ENCODE data around the gene CD2. TPM values are rescaled to one million over a fixed set of nuclear protein-coding genes. Genes with fewer than 3 reads are reported as not detected.

Gene CD2
- total RNA-seq, 2 donors from 2014 or later, result 0.57 to 1.3 TPM

DNA sequence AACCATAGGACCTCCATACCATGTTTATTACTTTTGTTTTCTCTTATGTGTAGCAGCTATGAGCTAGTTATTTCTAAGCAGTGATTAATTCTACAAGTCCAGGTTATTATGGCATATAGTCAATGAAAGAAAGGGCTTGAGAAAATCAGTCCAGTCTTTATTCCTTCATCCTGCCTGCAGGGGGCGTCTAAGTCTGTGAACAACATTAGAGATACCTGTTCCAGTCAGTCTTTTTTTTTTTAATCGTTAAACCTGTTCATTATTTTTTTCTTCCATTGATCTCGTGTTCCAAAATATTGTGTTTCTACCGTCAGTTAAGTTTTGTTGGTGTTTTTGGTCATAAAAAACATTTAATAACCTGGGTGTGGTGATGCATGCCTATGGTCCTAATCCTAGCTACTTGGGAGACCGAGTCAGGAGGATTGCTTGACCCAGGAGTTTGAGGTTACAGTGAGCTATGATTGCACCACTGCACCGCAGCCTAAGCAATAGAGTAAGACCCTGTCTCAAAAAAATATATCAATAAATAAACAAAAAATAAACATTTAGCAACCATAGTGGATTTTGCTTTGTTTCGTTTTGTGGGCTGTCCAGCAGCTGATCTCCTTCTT is 29.4 kb upstream of the CD2 start:
- no peak for TF ChIP-seq POLR2AphosphoS5 (IDR thresholded peaks at IDR 0.05)
- TF ChIP-seq, protein P1, sequence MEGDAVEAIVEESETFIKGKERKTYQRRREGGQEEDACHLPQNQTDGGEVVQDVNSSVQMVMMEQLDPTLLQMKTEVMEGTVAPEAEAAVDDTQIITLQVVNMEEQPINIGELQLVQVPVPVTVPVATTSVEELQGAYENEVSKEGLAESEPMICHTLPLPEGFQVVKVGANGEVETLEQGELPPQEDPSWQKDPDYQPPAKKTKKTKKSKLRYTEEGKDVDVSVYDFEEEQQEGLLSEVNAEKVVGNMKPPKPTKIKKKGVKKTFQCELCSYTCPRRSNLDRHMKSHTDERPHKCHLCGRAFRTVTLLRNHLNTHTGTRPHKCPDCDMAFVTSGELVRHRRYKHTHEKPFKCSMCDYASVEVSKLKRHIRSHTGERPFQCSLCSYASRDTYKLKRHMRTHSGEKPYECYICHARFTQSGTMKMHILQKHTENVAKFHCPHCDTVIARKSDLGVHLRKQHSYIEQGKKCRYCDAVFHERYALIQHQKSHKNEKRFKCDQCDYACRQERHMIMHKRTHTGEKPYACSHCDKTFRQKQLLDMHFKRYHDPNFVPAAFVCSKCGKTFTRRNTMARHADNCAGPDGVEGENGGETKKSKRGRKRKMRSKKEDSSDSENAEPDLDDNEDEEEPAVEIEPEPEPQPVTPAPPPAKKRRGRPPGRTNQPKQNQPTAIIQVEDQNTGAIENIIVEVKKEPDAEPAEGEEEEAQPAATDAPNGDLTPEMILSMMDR (IDR thresholded peaks at IDR 0.05), result peak in 3 of 4 experiments; percentile 46 to 68 (median 54)
- TF ChIP-seq POLR2A (IDR thresholded peaks at IDR 0.05), result no peak
- Histone ChIP-seq H3K4me3 (no peak overlapping the region), H3K36me3 (no peaks in the 10 kb centered on the region), H3K27ac (no peak overlapping the region), H3K27me3 (replicated peaks; ENCODE audit: insufficient read depth) (no peaks in the 10 kb centered on the region), H3K9me3 (no peaks in the 10 kb centered on the region), H3K4me1 (replicated peaks) (no peaks in the 10 kb centered on the region)
- intact Hi-C loops (cut with DNase I), result loop anchor here (10.0 kb wide), 1 partner anchor 410 kb away; no protein-coding TSS in a partner anchor
- WGBS, result 56% methylated on average over 7 of the region's 7 CpGs
- DNase-seq (ENCODE audit: low spot score), result peak; percentile 51

DNA sequence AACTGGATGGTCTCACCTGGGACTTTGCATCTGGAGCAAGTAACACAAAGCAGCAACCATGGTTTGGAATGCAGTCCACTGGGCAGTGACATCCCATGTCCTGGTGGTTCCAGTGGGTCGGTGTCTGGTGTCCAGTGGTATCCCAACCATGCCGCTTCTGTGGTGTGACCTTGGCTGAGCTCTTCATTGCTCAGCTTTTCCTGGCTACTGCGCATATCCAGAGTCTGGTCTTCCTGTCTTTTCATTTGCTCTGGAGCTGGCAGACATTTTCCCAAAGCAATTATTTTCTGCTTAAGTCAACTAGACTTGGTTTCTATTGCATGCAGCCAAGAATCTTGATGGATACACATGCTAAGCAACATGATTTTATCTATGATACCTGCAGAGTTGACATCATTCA is 28.4 kb upstream of the CD2 start:
- WGBS, result 75% methylated on average over 3 of the region's 3 CpGs

DNA sequence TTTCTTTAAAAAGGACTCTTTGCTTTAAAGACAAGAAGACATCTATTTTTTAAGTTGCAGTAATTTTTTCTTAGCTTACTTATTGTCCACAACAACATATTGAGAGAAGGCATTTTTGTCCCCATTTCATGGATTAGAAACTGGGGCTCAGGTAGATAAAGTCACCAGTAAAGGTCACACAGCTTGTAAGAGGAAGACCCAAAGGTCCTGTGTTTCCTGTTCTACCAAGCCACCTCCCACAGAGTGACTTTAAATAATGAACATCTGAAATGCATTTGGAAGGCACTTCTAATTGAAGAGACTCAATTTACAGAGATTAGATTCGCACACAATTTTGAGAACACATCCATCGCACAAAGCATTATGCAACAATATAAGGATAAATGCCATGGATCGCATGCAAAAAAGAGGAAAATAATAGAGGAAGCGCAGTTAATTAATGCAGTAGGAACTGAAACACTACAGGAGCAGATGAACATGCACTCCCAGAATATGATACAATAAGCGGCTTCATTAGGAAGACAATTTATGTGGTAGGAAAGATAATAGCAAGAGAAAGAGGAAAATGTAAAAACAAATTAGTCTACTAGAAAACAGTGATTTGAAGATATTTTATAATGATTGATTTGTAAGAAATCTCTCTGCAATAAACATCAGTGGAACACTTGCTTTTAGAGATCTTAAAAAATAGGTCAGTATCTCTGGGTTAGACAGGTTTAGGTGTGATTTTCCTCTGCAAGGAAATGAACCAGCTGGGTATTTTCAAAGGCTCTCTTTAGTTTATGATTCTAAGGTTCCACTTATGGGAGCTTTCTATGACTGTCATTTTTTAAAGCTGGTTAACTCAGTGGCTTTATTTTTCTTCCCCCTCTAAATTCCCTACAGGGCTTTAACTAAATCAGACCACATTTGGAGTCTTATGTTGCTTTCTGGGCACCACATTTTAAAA is 27.1 kb upstream of the CD2 start:
- WGBS, result 72% methylated on average over 5 of the region's 5 CpGs
- Histone ChIP-seq H3K27ac (no peak overlapping the region), H3K4me1 (replicated peaks) (no peaks in the 10 kb centered on the region), H3K36me3 (no peaks in the 10 kb centered on the region), H3K27me3 (replicated peaks; ENCODE audit: insufficient read depth) (no peaks in the 10 kb centered on the region), H3K9me3 (no peaks in the 10 kb centered on the region), H3K4me3 (no peak overlapping the region)
- DNase-seq (ENCODE audit: low spot score), result no peak
- TF ChIP-seq POLR2A (IDR thresholded peaks at IDR 0.05) (no peak), POLR2AphosphoS5 (IDR thresholded peaks at IDR 0.05) (no peak)
- TF ChIP-seq, protein P1 (IDR thresholded peaks at IDR 0.05), result no peak
- intact Hi-C loops (cut with DNase I), result loop anchor here (10.0 kb wide), 1 partner anchor 408 kb away; no protein-coding TSS in a partner anchor

More for the DNA sequence above, 28.4 kb upstream of the CD2 start:
- DNase-seq (ENCODE audit: low spot score), result no peak
- TF ChIP-seq POLR2A (IDR thresholded peaks at IDR 0.05) (no peak), POLR2AphosphoS5 (IDR thresholded peaks at IDR 0.05) (no peak)
- TF ChIP-seq, protein P1 (IDR thresholded peaks at IDR 0.05), result no peak
- H3K27me3 ChIP-seq (replicated peaks; ENCODE audit: insufficient read depth), result no peaks in the 10 kb centered on the region
- no peaks in the 10 kb centered on the region for H3K36me3 ChIP-seq
- H3K9me3 ChIP-seq, result no peaks in the 10 kb centered on the region
- no peak overlapping the region for H3K4me3 ChIP-seq
- intact Hi-C loops (cut with DNase I), result loop anchor here (10.0 kb wide), 1 partner anchor 409 kb away; no protein-coding TSS in a partner anchor
- no peaks in the 10 kb centered on the region for H3K4me1 ChIP-seq (replicated peaks)
- no peak overlapping the region for H3K27ac ChIP-seq

DNA sequence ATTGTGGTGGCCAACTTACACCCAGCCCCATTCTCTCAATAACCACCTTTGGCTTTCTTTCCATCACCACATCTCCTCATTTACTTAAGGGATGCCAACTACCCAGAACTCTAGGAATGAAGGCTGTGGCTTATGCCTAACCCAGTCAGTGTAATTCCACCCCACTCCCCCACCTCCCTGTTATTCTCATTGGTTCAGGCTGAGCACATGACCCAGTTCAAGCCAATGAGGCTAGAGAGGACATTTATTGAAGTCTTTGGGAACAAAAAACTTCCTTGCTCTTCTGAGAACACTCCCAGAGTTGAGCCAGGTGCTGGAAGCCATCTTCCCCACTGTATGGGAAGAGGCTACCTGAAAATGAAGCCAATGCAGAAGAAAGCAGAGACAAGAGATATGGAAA is 22.8 kb upstream of the CD2 start:
- no peaks in the 10 kb centered on the region for H3K9me3 ChIP-seq
- H3K27ac ChIP-seq, result no peak overlapping the region
- TF ChIP-seq, protein P1 (IDR thresholded peaks at IDR 0.05), result no peak
- TF ChIP-seq POLR2A (IDR thresholded peaks at IDR 0.05) (no peak), POLR2AphosphoS5 (IDR thresholded peaks at IDR 0.05) (no peak)
- no peak for DNase-seq (ENCODE audit: low spot score)
- H3K4me3 ChIP-seq, result no peak overlapping the region
- H3K27me3 ChIP-seq (replicated peaks; ENCODE audit: insufficient read depth), result no peaks in the 10 kb centered on the region
- H3K36me3 ChIP-seq, result no peaks in the 10 kb centered on the region
- intact Hi-C loops (cut with DNase I), result no loop called here
- H3K4me1 ChIP-seq (replicated peaks), result no peaks in the 10 kb centered on the region
